PC-9 (cell line): ENCODE measurements around the gene MRPL41.

Experiments
- EZH2 ChIP-seq: fragments of 200-600 bp; sonication (generic); IDR thresholded peaks from 2 replicates; pipeline ENCODE4 v1.8.0; 2017; ENCODE audit warnings: antibody characterized with exemption, low read depth
- TF ChIP-seq, protein P1 (sequence below): fragments of 200-600 bp; sonication (generic); conservative IDR thresholded peaks from 2 replicates; pipeline ENCODE4 v1.6.1; 2017; ENCODE audit warnings: mixed run types, antibody characterized with exemption, mild to moderate bottlenecking, moderate library complexity

DNA sequence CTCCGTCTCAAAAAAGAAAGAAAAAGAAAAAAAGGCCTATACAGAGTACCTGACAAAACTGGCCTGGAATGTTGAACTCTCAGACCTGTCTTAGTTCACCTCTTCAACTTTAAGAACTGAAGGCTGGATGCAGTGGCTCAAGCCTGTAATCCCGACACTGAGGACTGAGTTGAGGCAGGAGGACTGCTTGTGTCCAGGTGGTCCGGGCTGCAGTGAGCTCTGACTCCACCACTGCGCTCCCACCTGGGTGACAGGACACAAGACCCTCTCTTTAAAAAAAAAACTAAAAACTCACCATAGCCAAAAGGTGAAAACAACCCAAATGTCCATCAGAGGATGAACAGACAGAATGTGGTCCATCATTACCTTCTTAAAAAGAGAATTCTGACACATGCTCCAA, 6.4 kb downstream of the MRPL41 start:
- TF ChIP-seq, protein P1, sequence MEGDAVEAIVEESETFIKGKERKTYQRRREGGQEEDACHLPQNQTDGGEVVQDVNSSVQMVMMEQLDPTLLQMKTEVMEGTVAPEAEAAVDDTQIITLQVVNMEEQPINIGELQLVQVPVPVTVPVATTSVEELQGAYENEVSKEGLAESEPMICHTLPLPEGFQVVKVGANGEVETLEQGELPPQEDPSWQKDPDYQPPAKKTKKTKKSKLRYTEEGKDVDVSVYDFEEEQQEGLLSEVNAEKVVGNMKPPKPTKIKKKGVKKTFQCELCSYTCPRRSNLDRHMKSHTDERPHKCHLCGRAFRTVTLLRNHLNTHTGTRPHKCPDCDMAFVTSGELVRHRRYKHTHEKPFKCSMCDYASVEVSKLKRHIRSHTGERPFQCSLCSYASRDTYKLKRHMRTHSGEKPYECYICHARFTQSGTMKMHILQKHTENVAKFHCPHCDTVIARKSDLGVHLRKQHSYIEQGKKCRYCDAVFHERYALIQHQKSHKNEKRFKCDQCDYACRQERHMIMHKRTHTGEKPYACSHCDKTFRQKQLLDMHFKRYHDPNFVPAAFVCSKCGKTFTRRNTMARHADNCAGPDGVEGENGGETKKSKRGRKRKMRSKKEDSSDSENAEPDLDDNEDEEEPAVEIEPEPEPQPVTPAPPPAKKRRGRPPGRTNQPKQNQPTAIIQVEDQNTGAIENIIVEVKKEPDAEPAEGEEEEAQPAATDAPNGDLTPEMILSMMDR = no peak
- TF ChIP-seq EZH2 = no peak
